ENCODE data around the gene CXCL9.

GRCh38 chr4:76001700-76002099, 5.6 kb downstream of the CXCL9 start:
- TF ChIP-seq CTCF (IDR thresholded peaks at IDR 0.05) (no peak), POLR2AphosphoS5 (IDR thresholded peaks at IDR 0.05) (no peak), POLR2A (IDR thresholded peaks at IDR 0.05) (no peak)
